Cerebellar nuclear complex (tissue), 1 donor: ENCODE results near the gene TMEM63A.
"Not testable (repeated sequence)": the region's sequence is repeated elsewhere in the genome, so short reads cannot be mapped to it uniquely, and the experiment has no call there.

ENCODE experiments used
- DNase-seq, 2 experiments: peaks; one replicate each; lab custom pipeline; 2025; lab: John Stamatoyannopoulos, UW

TMEM63A gene

GRCh38 chr1:225908773-225909172 lies 26.6 kb upstream of the TMEM63A start:
- DNase-seq: no peak

GRCh38 chr1:225908013-225908640 lies 25.9 kb upstream of the TMEM63A start:
- no peak for DNase-seq

GRCh38 chr1:225907341-225907740 lies 25.2 kb upstream of the TMEM63A start:
- no peak for DNase-seq

GRCh38 chr1:225906467-225906866 lies 24.3 kb upstream of the TMEM63A start:
- no peak for DNase-seq

- no peak for DNase-seq
Measured at GRCh38 chr1:225903623-225904022, 21.4 kb upstream of the TMEM63A start.

- DNase-seq: no peak
Measured at GRCh38 chr1:225899044-225899925, 17.1 kb upstream of the TMEM63A start.

- no peak for DNase-seq
Measured at GRCh38 chr1:225897595-225898514, 15.7 kb upstream of the TMEM63A start.

- DNase-seq: no peak
Measured at GRCh38 chr1:225896937-225897549, 14.9 kb upstream of the TMEM63A start.

- DNase-seq: no peak
Measured at GRCh38 chr1:225896494-225896893, 14.3 kb upstream of the TMEM63A start.

- DNase-seq: no peak
Measured at GRCh38 chr1:225892307-225892706, 10.1 kb upstream of the TMEM63A start.

GRCh38 chr1:225891229-225891972 lies 9.2 kb upstream of the TMEM63A start:
- no peak for DNase-seq

GRCh38 chr1:225890346-225891228 lies 8.4 kb upstream of the TMEM63A start:
- DNase-seq: no peak

GRCh38 chr1:225889743-225890142 lies 7.6 kb upstream of the TMEM63A start:
- DNase-seq: no peak

- no peak for DNase-seq
Measured at GRCh38 chr1:225888898-225889601, 6.9 kb upstream of the TMEM63A start, which contains the start of gene LEFTY1. TSS of gene LEFTY1 (minus strand) at chr1:225889146. CDS start at chr1:225889066, 80 bp downstream.

- DNase-seq: no peak
Measured at GRCh38 chr1:225888289-225888897, 6.2 kb upstream of the TMEM63A start.

GRCh38 chr1:225887554-225888288 lies 5.5 kb upstream of the TMEM63A start:
- DNase-seq: not testable (repeated sequence)

GRCh38 chr1:225887030-225887314 lies 4.8 kb upstream of the TMEM63A start:
- DNase-seq: no peak
